ENCODE results near the gene APOL2. TPM values are rescaled to one million over a fixed set of nuclear protein-coding genes. Genes with fewer than 3 reads are reported as not detected.
"Not testable (repeated sequence)": the region's sequence is repeated elsewhere in the genome, so short reads cannot be mapped to it uniquely, and the experiment has no call there.

The APOL2 gene
- total RNA-seq, 1 experiment from 2014 or later = 9.9 TPM

DNA sequence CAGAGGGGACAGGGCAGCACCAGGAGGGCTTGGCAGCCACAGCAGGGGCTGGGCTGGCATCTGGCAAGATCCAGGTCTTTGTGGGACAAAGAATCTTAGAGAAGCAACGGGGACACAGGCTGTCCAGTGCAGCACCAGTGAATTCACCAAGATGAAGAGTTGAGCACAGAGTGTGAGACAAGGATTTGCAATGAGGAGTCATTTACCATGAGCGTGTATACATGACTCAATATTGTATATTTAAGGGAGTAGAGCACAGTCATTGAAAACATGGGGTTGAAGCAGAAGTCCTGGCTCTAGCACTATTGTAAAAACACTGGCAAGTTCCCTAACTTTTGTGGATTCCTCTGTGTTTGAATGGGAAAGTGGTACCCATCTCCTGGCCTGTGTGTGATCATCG, 17.2 kb upstream of the APOL2 start:
- CTCF ChIA-PET = no interaction called here
- TF ChIP-seq, protein P1, sequence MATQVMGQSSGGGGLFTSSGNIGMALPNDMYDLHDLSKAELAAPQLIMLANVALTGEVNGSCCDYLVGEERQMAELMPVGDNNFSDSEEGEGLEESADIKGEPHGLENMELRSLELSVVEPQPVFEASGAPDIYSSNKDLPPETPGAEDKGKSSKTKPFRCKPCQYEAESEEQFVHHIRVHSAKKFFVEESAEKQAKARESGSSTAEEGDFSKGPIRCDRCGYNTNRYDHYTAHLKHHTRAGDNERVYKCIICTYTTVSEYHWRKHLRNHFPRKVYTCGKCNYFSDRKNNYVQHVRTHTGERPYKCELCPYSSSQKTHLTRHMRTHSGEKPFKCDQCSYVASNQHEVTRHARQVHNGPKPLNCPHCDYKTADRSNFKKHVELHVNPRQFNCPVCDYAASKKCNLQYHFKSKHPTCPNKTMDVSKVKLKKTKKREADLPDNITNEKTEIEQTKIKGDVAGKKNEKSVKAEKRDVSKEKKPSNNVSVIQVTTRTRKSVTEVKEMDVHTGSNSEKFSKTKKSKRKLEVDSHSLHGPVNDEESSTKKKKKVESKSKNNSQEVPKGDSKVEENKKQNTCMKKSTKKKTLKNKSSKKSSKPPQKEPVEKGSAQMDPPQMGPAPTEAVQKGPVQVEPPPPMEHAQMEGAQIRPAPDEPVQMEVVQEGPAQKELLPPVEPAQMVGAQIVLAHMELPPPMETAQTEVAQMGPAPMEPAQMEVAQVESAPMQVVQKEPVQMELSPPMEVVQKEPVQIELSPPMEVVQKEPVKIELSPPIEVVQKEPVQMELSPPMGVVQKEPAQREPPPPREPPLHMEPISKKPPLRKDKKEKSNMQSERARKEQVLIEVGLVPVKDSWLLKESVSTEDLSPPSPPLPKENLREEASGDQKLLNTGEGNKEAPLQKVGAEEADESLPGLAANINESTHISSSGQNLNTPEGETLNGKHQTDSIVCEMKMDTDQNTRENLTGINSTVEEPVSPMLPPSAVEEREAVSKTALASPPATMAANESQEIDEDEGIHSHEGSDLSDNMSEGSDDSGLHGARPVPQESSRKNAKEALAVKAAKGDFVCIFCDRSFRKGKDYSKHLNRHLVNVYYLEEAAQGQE (IDR thresholded peaks at IDR 0.05; ENCODE audit: low read depth) = no peak
- TF ChIP-seq, protein P2, sequence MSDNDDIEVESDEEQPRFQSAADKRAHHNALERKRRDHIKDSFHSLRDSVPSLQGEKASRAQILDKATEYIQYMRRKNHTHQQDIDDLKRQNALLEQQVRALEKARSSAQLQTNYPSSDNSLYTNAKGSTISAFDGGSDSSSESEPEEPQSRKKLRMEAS (IDR thresholded peaks at IDR 0.05) = no peak
- no peak for TF ChIP-seq EZH2phosphoT487 (IDR thresholded peaks at IDR 0.05; ENCODE audit: borderline replicate concordance)
- TF ChIP-seq CEBPB (IDR thresholded peaks at IDR 0.05; ENCODE audit: low read depth) = no peak
- TF ChIP-seq TCF7L2 (IDR thresholded peaks at IDR 0.05; ENCODE audit: borderline replicate concordance, extremely low read depth, insufficient read depth, insufficient read length) = no peak
- no peak for TF ChIP-seq POLR2AphosphoS5 (IDR thresholded peaks at IDR 0.05; ENCODE audit: low read depth, low read length)
- TF ChIP-seq, protein P3, sequence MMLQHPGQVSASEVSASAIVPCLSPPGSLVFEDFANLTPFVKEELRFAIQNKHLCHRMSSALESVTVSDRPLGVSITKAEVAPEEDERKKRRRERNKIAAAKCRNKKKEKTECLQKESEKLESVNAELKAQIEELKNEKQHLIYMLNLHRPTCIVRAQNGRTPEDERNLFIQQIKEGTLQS (IDR thresholded peaks at IDR 0.05) = no peak
- no peak for TF ChIP-seq ZFX (IDR thresholded peaks at IDR 0.05)
- no peak for TF ChIP-seq EGR1 (IDR thresholded peaks at IDR 0.05; ENCODE audit: low read depth)
- no peak for TF ChIP-seq JUND (IDR thresholded peaks at IDR 0.05)
- TF ChIP-seq, protein P4, sequence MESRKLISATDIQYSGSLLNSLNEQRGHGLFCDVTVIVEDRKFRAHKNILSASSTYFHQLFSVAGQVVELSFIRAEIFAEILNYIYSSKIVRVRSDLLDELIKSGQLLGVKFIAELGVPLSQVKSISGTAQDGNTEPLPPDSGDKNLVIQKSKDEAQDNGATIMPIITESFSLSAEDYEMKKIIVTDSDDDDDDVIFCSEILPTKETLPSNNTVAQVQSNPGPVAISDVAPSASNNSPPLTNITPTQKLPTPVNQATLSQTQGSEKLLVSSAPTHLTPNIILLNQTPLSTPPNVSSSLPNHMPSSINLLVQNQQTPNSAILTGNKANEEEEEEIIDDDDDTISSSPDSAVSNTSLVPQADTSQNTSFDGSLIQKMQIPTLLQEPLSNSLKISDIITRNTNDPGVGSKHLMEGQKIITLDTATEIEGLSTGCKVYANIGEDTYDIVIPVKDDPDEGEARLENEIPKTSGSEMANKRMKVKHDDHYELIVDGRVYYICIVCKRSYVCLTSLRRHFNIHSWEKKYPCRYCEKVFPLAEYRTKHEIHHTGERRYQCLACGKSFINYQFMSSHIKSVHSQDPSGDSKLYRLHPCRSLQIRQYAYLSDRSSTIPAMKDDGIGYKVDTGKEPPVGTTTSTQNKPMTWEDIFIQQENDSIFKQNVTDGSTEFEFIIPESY (IDR thresholded peaks at IDR 0.05; ENCODE audit: extremely low read depth, insufficient replicate concordance, low read length) = no peak
- TF ChIP-seq CBX3 (IDR thresholded peaks at IDR 0.05; ENCODE audit: low read depth) = no peak
- TF ChIP-seq ELF1 (IDR thresholded peaks at IDR 0.05; ENCODE audit: borderline replicate concordance, low read depth) = no peak
- TF ChIP-seq FOSL1 (IDR thresholded peaks at IDR 0.05; ENCODE audit: low read depth) = no peak
- Histone ChIP-seq H3K4me3 (replicated peaks in 1 of 2; ENCODE audit: low read depth in 1 of 2, low read length in 2 of 2) (no peak overlapping the region), H3K4me1 (ENCODE audit: control insufficient read depth in 1 of 2, insufficient read depth in 2 of 2, low read length in 2 of 2) (no peaks in the 10 kb centered on the region), H3K27ac (ENCODE audit: low read depth, low read length) (no peak overlapping the region), H3K27me3 (ENCODE audit: insufficient read depth, low read length) (no peaks in the 10 kb centered on the region), H3K9me3 (ENCODE audit: control insufficient read depth in 1 of 2, insufficient read depth in 1 of 2, low read depth in 1 of 2, low read length in 2 of 2) (no peaks in the 10 kb centered on the region), H2AFZ (ENCODE audit: low read depth, low read length, poor library complexity, severe bottlenecking) (no peak overlapping the region), H3K36me3 (ENCODE audit: control insufficient read depth in 1 of 2, insufficient read depth in 2 of 2, low read length in 2 of 2) (no peaks in the 10 kb centered on the region), H3K79me2 (ENCODE audit: insufficient read depth, low read length) (no peaks in the 10 kb centered on the region), H3K9ac (ENCODE audit: low read length) (no peak overlapping the region), H4K20me1 (ENCODE audit: insufficient read depth) (no peaks in the 10 kb centered on the region), H3K9me2 (ENCODE audit: insufficient read depth) (no peaks in the 10 kb centered on the region), H3K4me2 (ENCODE audit: low read length) (no peak overlapping the region)
- intact Hi-C loops (cut with micrococcal nuclease) = no loop called here
- ATAC-seq (no peak), DNase-seq (ENCODE audit: low read depth, low spot score) (no peak)
- RAD21 ChIA-PET (ENCODE audit: low non-redundant PET in 1 of 2, low total read pairs in 2 of 2, uncharacterized antibody in 2 of 2, unreplicated experiment in 2 of 2) = no interaction called here
- no TSS peak for BruUV-seq (replicated peaks)
- POLR2A ChIA-PET = no interaction called here

DNA sequence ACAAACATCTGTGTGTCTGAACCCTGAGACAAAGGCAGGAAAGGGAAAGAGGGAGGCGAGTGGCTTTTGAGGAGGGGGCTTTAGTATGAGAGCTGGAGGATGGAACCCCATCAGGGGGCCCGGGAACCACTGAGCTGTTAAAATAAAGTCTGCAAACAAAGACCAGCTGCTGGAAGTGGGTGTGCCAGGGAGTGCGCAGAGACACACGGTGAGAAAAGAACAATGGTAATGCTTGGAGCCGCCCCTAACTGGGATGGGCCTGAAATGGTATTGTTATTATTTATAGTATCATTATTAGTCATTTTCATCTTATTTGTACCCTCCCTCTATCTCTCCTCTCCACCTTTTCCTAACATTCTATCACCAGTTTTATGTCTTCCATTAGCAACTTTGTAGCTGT, 16.2 kb upstream of the APOL2 start:
- DNase-seq (ENCODE audit: low read depth, low spot score); H3K9me2 ChIP-seq (ENCODE audit: insufficient read depth); H3K79me2 ChIP-seq (ENCODE audit: insufficient read depth, low read length); H3K36me3 ChIP-seq (ENCODE audit: control insufficient read depth in 1 of 2, insufficient read depth in 2 of 2, low read length in 2 of 2); ATAC-seq; H3K4me1 ChIP-seq (ENCODE audit: control insufficient read depth in 1 of 2, insufficient read depth in 2 of 2, low read length in 2 of 2); H3K4me2 ChIP-seq (ENCODE audit: low read length); H3K4me3 ChIP-seq (replicated peaks in 1 of 2; ENCODE audit: low read depth in 1 of 2, low read length in 2 of 2); H2AFZ ChIP-seq (ENCODE audit: low read depth, low read length, poor library complexity, severe bottlenecking); intact Hi-C loops (cut with micrococcal nuclease); H4K20me1 ChIP-seq (ENCODE audit: insufficient read depth); H3K9me3 ChIP-seq (ENCODE audit: control insufficient read depth in 1 of 2, insufficient read depth in 1 of 2, low read depth in 1 of 2, low read length in 2 of 2); H3K9ac ChIP-seq (ENCODE audit: low read length); H3K27me3 ChIP-seq (ENCODE audit: insufficient read depth, low read length); H3K27ac ChIP-seq (ENCODE audit: low read depth, low read length); BruUV-seq (replicated peaks); POLR2A ChIA-PET; RAD21 ChIA-PET (ENCODE audit: low non-redundant PET in 1 of 2, low total read pairs in 2 of 2, uncharacterized antibody in 2 of 2, unreplicated experiment in 2 of 2): not testable (repeated sequence)
- CTCF ChIA-PET = interaction anchor here (1.2 kb wide), 1 partner anchor 54 kb away, joined by 5 read pairs; the partner anchor contains the start of gene APOL4

Data from HCT116 (cell line).